H1 (cell line): ENCODE measurements around the gene BOLA2. TPM values are rescaled to one million over a fixed set of nuclear protein-coding genes. Genes with fewer than 3 reads are reported as not detected.
"Not testable (repeated sequence)": the region's sequence is repeated elsewhere in the genome, so short reads cannot be mapped to it uniquely, and the experiment has no call there.

Experiments used
- CTCF ChIA-PET: fragments of 300-600 bp; sonication (Branson Sonifier 250); formaldehyde crosslinking; loops from one replicate; lab custom pipeline; 2021; ENCODE audit not compliant: partially characterized antibody; lab: Charles Lee
- POLR2A ChIA-PET: fragments of 300-600 bp; sonication (Branson Sonifier 250); formaldehyde crosslinking; loops from one replicate; lab custom pipeline; 2021; ENCODE audit warnings: inconsistent platforms; ENCODE audit not compliant: partially characterized antibody; lab: Charles Lee
- DNase-seq, 2 experiments: peaks; one replicate each; pipeline versions ENCODE4 v3.0.0 to v3.0.0-alpha.2; 2010 to 2022; ENCODE audit warnings: low spot score in 2 of 2, low read depth in 1 of 2, mixed read lengths in 1 of 2
- FAIRE-seq: peaks from 2 replicates; lab custom pipeline; 2011; peaks lifted over from hg19 to GRCh38; lab: Jason Lieb, UNC
- H2AFZ ChIP-seq: 2 replicates; pipeline ENCODE4 v1.8.1; 2012; ENCODE audit warnings: low read length, inconsistent platforms
- H2AK5ac ChIP-seq: 2 replicates; pipeline ENCODE4 v1.6.1; 2013; ENCODE audit warnings: low read depth, low read length
- H2BK120ac ChIP-seq: replicated peaks from 2 replicates; pipeline ENCODE3; 2013; ENCODE audit warnings: low read depth, low read length, inconsistent platforms
- H2BK12ac ChIP-seq: 2 replicates; pipeline ENCODE4 v1.6.1; 2013; ENCODE audit warnings: low read depth, low read length
- H2BK15ac ChIP-seq: 2 replicates; pipeline ENCODE4 v1.6.1; 2013; ENCODE audit warnings: low read length
- H2BK20ac ChIP-seq: 2 replicates; pipeline ENCODE4 v1.6.1; 2013; ENCODE audit warnings: low read length
- H2BK5ac ChIP-seq: 2 replicates; pipeline ENCODE4 v1.6.1; 2013; ENCODE audit warnings: low read depth, low read length
- H3K14ac ChIP-seq: 2 replicates; pipeline ENCODE4 v1.6.1; 2013; ENCODE audit warnings: inconsistent platforms; ENCODE audit not compliant: insufficient read length
- H3K18ac ChIP-seq: 2 replicates; pipeline ENCODE4 v1.6.1; 2013; ENCODE audit warnings: low read length; ENCODE audit errors: extremely low read depth
- H3K23ac ChIP-seq: 2 replicates; pipeline ENCODE4 v1.6.1; 2013; ENCODE audit warnings: inconsistent platforms; ENCODE audit not compliant: insufficient read length
- H3K23me2 ChIP-seq: 2 replicates; pipeline ENCODE4 v1.6.1; 2013; ENCODE audit warnings: low read depth, low read length
- H3K27ac ChIP-seq: 2 replicates; pipeline ENCODE4 v1.6.1; 2011; ENCODE audit warnings: low read depth, low read length, inconsistent platforms
- H3K27me3 ChIP-seq, 4 experiments: replicated peaks in 1 of 4; 1 replicate in 1 of 4; 2 replicates in 3 of 4; pipeline versions ENCODE4 v1.6.1 to v1.8.1; 2011 to 2013; ENCODE audit warnings: low read length in 3 of 4, mild to moderate bottlenecking in 3 of 4, inconsistent platforms in 2 of 4, mixed read lengths in 2 of 4, moderate library complexity in 1 of 4; ENCODE audit not compliant: control insufficient read depth in 3 of 4, insufficient read depth in 3 of 4; ENCODE audit errors: extremely low read depth in 1 of 4
- H3K36me3 ChIP-seq, 4 experiments: 2 replicates each; pipeline versions ENCODE4 v1.6.1 to v1.8.1; 2011 to 2013; ENCODE audit warnings: mild to moderate bottlenecking in 4 of 4, low read length in 3 of 4, moderate library complexity in 2 of 4, control low read depth in 1 of 4, inconsistent platforms in 1 of 4; ENCODE audit not compliant: insufficient read depth in 4 of 4, control insufficient read depth in 2 of 4
- H3K4ac ChIP-seq: replicated peaks from 2 replicates; pipeline ENCODE3; 2013; ENCODE audit warnings: low read length, low read depth, mixed read lengths, inconsistent platforms; ENCODE audit not compliant: insufficient read length
- H3K4me1 ChIP-seq, 4 experiments: replicated peaks in 1 of 4; 1 replicate in 1 of 4; 2 replicates in 3 of 4; pipeline versions ENCODE4 v1.6.1 to v1.8.1; 2011 to 2013; ENCODE audit warnings: low read length in 3 of 4, inconsistent platforms in 2 of 4, mixed read lengths in 1 of 4; ENCODE audit not compliant: insufficient read depth in 4 of 4, control insufficient read depth in 3 of 4
- H3K4me2 ChIP-seq, 2 experiments: 2 replicates each; pipeline versions ENCODE4 v1.6.1 to v1.8.1; 2011 to 2013; ENCODE audit warnings: low read depth in 2 of 2, low read length in 2 of 2, control low read depth in 1 of 2, inconsistent platforms in 1 of 2, mild to moderate bottlenecking in 1 of 2; ENCODE audit not compliant: insufficient read depth in 1 of 2
- H3K4me3 ChIP-seq, 4 experiments: fragments of 200-600, 300-600 bp in 1 of 4; sonication (generic), shearing (Covaris generic), sonication (Bioruptor Twin) in 1 of 4; 2 replicates each; pipeline versions ENCODE4 v1.5.1 to v1.8.1; 2011 to 2016; ENCODE audit warnings: low read length in 4 of 4, low read depth in 3 of 4, control low read depth in 2 of 4, inconsistent platforms in 2 of 4, mild to moderate bottlenecking in 2 of 4, mixed read lengths in 1 of 4, moderate library complexity in 1 of 4; ENCODE audit not compliant: insufficient read depth in 2 of 4; ENCODE audit errors: extremely low read depth in 1 of 4
- H3K56ac ChIP-seq: replicated peaks from 2 replicates; pipeline ENCODE3; 2013; ENCODE audit warnings: low read depth, mild to moderate bottlenecking, mixed read lengths, low read length, inconsistent platforms; ENCODE audit not compliant: insufficient read length
- H3K79me1 ChIP-seq: 2 replicates; pipeline ENCODE4 v1.6.1; 2013; ENCODE audit warnings: low read depth, low read length, control low read depth
- H3K79me2 ChIP-seq, 2 experiments: 2 replicates each; pipeline versions ENCODE4 v1.6.1 to v1.8.1; 2012 to 2013; ENCODE audit warnings: low read length in 2 of 2, mild to moderate bottlenecking in 2 of 2, inconsistent platforms in 1 of 2; ENCODE audit not compliant: insufficient read depth in 2 of 2, control insufficient read depth in 1 of 2
- H3K9ac ChIP-seq, 4 experiments: replicated peaks in 1 of 4; 1 replicate in 1 of 4; 2 replicates in 3 of 4; pipeline versions ENCODE4 v1.6.1 to v1.8.1; 2011 to 2013; ENCODE audit warnings: low read depth in 3 of 4, low read length in 3 of 4, control low read depth in 2 of 4, mild to moderate bottlenecking in 2 of 4, moderate library complexity in 2 of 4, inconsistent platforms in 1 of 4; ENCODE audit errors: extremely low read depth in 1 of 4
- H3K9me3 ChIP-seq, 2 experiments: 2 replicates each; pipeline versions ENCODE4 v1.6.1 to v1.8.1; 2012 to 2013; ENCODE audit warnings: mild to moderate bottlenecking in 2 of 2, moderate library complexity in 2 of 2, control low read depth in 1 of 2, inconsistent platforms in 1 of 2, low read depth in 1 of 2, low read length in 1 of 2, mixed read lengths in 1 of 2; ENCODE audit not compliant: insufficient read depth in 2 of 2
- H4K20me1 ChIP-seq, 2 experiments: replicated peaks in 1 of 2; 2 replicates each; pipeline versions ENCODE3 to v1.8.1; 2011 to 2013; ENCODE audit warnings: inconsistent platforms in 2 of 2, low read length in 2 of 2, mild to moderate bottlenecking in 1 of 2; ENCODE audit not compliant: insufficient read depth in 2 of 2, control insufficient read depth in 1 of 2
- H4K5ac ChIP-seq: 2 replicates; pipeline ENCODE4 v1.6.1; 2013; ENCODE audit warnings: low read length, low read depth, mixed read lengths, inconsistent platforms; ENCODE audit not compliant: insufficient read length
- H4K8ac ChIP-seq: 2 replicates; pipeline ENCODE4 v1.8.0; 2013; ENCODE audit warnings: mild to moderate bottlenecking, moderate library complexity, low read length, inconsistent platforms; ENCODE audit not compliant: insufficient read depth; ENCODE audit errors: extremely low read depth
- H4K91ac ChIP-seq: replicated peaks from 2 replicates; pipeline ENCODE3; 2013; ENCODE audit warnings: low read length, mixed read lengths, inconsistent platforms; ENCODE audit not compliant: insufficient read length
- WGBS, 2 experiments: shearing (Covaris generic) in 1 of 2; methylation state at CpG; one replicate each; pipeline versions ENCODE4 v1.1.6 to v1.1.7; 2013 to 2015; ENCODE audit warnings: low lambda C conversion rate in 2 of 2, mixed read lengths in 2 of 2, inconsistent platforms in 1 of 2, low coverage in 1 of 2, missing lambda C conversion rate in 1 of 2; ENCODE audit not compliant: insufficient replicate concordance in 2 of 2, insufficient coverage in 1 of 2, insufficient read length in 1 of 2; ENCODE audit errors: extremely low coverage in 1 of 2, missing lambda C conversion rate in 1 of 2; 5-methylcytosine and 5-hydroxymethylcytosine counted together
- long read RNA-seq, 2 experiments: library from RNA in 1 of 2; library from capped mRNA in 1 of 2; stranded (forward); transcript quantifications; one replicate each; pipeline ENCODE4 v2.0.0, GENCODE V29; 2021; ENCODE audit warnings: inconsistent platforms in 1 of 2
- polyA minus RNA-seq, 3 experiments: library from RNA; depleted of rRNA, polyadenylated mRNA; stranded (reverse); fragments of >200 nt; gene quantifications; 1 replicate in 2 of 3; 2 replicates in 1 of 3; pipeline ENCODE4 v1.2.3, GENCODE V29; 2011
- polyA plus RNA-seq, 7 experiments: library from polyadenylated mRNA; depleted of rRNA in 3 of 7; stranded (reverse) in 5 of 7; unstranded in 2 of 7; fragments of >200 nt in 5 of 7; fragments of 200-250 nt in 2 of 7; gene quantifications; 1 replicate in 5 of 7; 2 replicates in 1 of 7; 4 replicates in 1 of 7; pipeline versions ENCODE4 v1.2.1 to v1.2.3, GENCODE V29; 2011 to 2013; ENCODE audit warnings: missing spikeins in 2 of 7, mixed read lengths in 2 of 7
- total RNA-seq: library from RNA; stranded (reverse); fragmentation: NEBNext Ultra II Directional; extraction: Animal tissue kit (Norgen Biotek cat#: 25700); gene quantifications from 2 replicates; pipeline ENCODE4 v1.2.1, GENCODE V29; 2021

The BOLA2 gene
- total RNA-seq, result 9.8 and 13.0 TPM in 2 replicates
- 61.1 and 75.2 TPM in 2 replicates for polyA plus RNA-seq (2011; rRNA removed)
- 42.6 TPM for polyA plus RNA-seq (2011; cell fraction: cytosol; rRNA removed)
- polyA plus RNA-seq (2011; cell fraction: nucleus; rRNA removed), result 34.2 TPM
- 2.7 to 66.0 TPM (median 9.8 TPM) in 4 replicates for polyA plus RNA-seq (2012, experiment 1 of 2)
- polyA plus RNA-seq (2012, experiment 2 of 2), result 13.3 TPM
- 26.2 TPM for polyA plus RNA-seq (2013, experiment 1 of 2)
- polyA plus RNA-seq (2013, experiment 2 of 2), result 25.9 TPM
- polyA minus RNA-seq (2011; rRNA and poly(A)+ RNA removed), result 6.8 and 11.3 TPM in 2 replicates
- 2.9 TPM for polyA minus RNA-seq (2011; cell fraction: cytosol; rRNA and poly(A)+ RNA removed)
- 15.2 TPM for polyA minus RNA-seq (2011; cell fraction: nucleus; rRNA and poly(A)+ RNA removed)
- long read RNA-seq, experiment 1, transcript BOLA2-201 (3 exons, 1,012 nt), result major isoform, 90 of 93 reads
- long read RNA-seq, experiment 1, partial matches to known transcripts, result 2 of 93 reads
- long read RNA-seq, experiment 1, other reads (novel, unspliced or antisense), result 1 of 93 reads
- long read RNA-seq, experiment 2, transcript BOLA2-201 (3 exons, 1,012 nt), result major isoform, 8 of 8 reads
- long read RNA-seq, experiment 2, partial matches to known transcripts, result 0 of 8 reads
- long read RNA-seq, experiment 2, other reads (novel, unspliced or antisense), result 0 of 8 reads

GRCh38 chr16:29454269-29454668 is at the start of gene BOLA2, which contains the start of gene SLX1B:
Gene BOLA2 (minus strand): TSS chr16:29454351. CDS start chr16:29454253, 98 bp downstream.
Gene SLX1B (plus strand): TSS chr16:29454533.
- H3K18ac ChIP-seq, H3K9ac ChIP-seq, H3K79me1 ChIP-seq, DNase-seq, H3K23ac ChIP-seq, H2BK15ac ChIP-seq, H2AK5ac ChIP-seq, H4K8ac ChIP-seq, H3K27ac ChIP-seq, CTCF ChIA-PET, H3K4me1 ChIP-seq, H3K4me2 ChIP-seq, H3K27me3 ChIP-seq, H3K79me2 ChIP-seq, H2BK20ac ChIP-seq, H2AFZ ChIP-seq, H2BK120ac ChIP-seq, H3K9me3 ChIP-seq, H4K5ac ChIP-seq, POLR2A ChIA-PET, H3K23me2 ChIP-seq, H4K20me1 ChIP-seq, H3K4ac ChIP-seq, H2BK12ac ChIP-seq, H4K91ac ChIP-seq, H3K14ac ChIP-seq, H3K4me3 ChIP-seq, H2BK5ac ChIP-seq, H3K56ac ChIP-seq, H3K36me3 ChIP-seq: not testable (repeated sequence)
- no CpG with 5 or more reads among the region's 33 CpGs for WGBS, 2 experiments
- FAIRE-seq, result peak; percentile 84
